OCI-M2 (cell line): Measurements from ENCODE around the gene ZNF593OS.
A peak's percentile ranks its signal among the peaks of the same experiment; 100 is the strongest.

Experiments used
- DNase-seq: peaks from one replicate; lab custom pipeline; 2025; ENCODE audit not compliant: unreplicated experiment; lab: John Stamatoyannopoulos, UW

Gene ZNF593OS

GRCh38 chr1:26127235-26128163 lies 44.1 kb downstream of the ZNF593OS start:
- DNase-seq: no peak

GRCh38 chr1:26126321-26127084 lies 45.1 kb downstream of the ZNF593OS start:
- peak; percentile 82 for DNase-seq

GRCh38 chr1:26125946-26126320 lies 45.7 kb downstream of the ZNF593OS start:
- no peak for DNase-seq

DNA sequence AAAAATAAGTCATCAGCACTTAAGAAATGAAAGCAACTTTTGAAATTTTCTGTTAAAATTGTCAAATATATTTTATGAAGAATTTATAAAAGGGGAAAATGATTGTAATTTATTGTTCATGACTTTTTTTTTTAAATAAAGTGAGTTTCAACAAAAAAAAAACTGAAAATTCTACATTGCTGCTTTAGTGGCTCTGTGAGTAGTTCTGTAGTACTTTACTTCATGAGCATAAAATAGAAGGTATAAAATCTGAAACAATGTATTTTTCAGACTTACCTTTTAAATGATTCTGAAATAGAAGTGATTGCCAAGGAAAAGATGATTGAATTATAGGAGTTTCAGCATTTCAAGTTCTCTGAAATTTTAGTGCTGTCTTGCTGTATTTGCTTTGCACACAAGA lies 46.2 kb downstream of the ZNF593OS start:
- no peak for DNase-seq

- no peak for DNase-seq
Measured at GRCh38 chr1:26124418-26125331, 47.0 kb downstream of the ZNF593OS start.

DNA sequence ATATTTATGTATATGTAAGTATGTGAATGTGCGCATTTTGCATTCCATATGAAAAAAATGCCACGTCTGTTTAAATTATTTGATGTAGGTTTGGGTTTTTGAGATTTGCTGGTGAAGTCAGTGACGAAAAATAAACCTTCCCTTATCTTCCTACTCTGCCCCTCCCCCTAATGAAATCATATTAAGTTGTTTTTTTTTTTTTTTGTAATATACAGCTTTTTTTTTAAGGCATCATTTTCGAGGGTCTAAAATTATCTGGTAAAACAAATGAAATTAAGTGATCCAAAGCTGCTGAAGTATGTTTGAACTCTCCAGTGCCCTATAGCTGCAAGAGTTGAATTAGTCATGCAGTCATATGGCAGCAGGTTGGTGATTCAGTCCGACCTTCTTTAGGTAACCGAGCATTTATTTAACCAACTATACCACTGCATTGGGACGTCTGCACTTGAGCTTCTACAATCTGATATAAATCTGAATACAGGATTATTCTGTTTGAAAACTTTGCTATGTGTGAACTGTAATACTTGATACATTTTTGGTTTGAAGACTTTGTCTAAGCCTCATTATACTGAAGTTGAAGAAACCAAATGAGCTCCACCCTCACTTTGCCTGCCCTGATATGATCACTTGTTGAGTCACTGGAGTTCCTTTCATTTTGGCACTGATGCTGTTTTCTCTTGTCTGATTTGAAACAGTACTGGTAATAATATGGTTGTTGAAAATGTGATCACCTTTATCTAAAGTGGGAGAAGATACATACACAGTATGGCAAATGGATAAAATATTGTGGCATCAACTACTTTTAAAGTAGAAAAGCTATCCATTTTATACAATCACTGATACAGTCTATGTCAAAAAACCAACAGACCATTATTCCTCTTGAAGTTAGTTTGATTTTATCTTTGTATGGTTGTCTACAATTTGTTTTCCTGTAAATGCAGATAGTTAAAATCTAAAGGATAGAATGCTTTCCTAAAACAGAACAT lies 48.4 kb downstream of the ZNF593OS start:
- DNase-seq: no peak

- DNase-seq: no peak
Measured at GRCh38 chr1:26121854-26122773, 49.5 kb downstream of the ZNF593OS start.

DNA sequence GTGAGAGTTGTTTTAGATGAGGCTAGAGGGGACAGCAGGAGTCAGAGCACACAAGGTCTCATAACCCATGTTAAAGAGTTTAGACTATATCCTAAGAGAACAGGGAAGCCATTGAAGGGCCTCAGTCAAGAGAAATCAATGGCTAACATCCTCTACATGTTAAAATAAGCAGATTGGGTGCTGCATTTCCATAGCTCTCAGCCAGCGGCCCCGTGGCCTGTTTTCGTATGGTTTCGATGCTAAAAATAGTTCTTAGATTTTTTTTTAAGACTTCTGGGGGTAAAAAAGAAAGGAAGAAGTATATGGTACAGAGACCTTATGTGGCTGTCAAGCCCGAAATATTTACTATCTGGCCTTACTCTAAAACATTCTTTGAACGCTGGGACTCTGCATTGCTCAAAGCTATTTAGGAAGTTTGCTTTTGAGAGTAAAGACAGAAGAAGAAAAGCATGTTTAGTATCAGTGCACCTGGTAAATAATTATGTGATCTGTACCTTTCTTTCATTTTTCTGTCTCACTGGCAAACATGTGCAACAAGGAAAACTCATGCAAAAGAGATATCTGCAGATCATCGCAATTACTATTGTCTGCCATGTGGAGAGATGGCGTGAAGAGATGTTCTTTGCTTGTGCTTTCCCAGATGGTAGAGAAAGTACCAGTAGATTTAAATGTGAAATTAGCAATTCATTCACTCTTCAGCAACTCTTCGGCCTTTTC lies 51.6 kb downstream of the ZNF593OS start:
- no peak for DNase-seq
